ENCODE measurements around the gene FOXP4.

DNA sequence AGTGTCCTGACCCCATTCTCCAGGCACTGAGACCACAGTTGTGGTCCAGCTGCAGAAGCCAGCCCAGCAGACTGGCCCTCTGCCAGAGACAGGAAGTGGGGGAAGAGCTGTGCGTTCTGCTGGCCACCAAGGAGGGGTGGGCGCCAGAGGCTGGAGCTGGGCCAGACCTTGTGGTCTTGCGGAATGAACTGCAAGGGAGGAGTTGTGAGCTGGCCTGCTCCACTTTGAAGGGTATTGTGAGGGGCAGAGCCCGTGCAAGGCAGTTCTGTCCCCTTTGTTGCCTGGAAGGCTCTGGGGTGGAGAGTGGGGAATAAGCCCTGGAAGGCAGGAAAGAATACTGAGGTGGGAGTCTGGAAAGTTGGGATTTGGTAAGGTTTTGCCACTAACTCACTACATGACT lies 88.5 kb downstream of the FOXP4 start:
- TF ChIP-seq, protein P1, sequence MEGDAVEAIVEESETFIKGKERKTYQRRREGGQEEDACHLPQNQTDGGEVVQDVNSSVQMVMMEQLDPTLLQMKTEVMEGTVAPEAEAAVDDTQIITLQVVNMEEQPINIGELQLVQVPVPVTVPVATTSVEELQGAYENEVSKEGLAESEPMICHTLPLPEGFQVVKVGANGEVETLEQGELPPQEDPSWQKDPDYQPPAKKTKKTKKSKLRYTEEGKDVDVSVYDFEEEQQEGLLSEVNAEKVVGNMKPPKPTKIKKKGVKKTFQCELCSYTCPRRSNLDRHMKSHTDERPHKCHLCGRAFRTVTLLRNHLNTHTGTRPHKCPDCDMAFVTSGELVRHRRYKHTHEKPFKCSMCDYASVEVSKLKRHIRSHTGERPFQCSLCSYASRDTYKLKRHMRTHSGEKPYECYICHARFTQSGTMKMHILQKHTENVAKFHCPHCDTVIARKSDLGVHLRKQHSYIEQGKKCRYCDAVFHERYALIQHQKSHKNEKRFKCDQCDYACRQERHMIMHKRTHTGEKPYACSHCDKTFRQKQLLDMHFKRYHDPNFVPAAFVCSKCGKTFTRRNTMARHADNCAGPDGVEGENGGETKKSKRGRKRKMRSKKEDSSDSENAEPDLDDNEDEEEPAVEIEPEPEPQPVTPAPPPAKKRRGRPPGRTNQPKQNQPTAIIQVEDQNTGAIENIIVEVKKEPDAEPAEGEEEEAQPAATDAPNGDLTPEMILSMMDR (conservative IDR thresholded peaks at IDR 0.05 in 1 of 2, IDR thresholded peaks at IDR 0.05 in 1 of 2; ENCODE audit: low read depth in 1 of 2, low read length in 2 of 2), result no peak
- no peak for TF ChIP-seq EZH2 (IDR thresholded peaks at IDR 0.05; ENCODE audit: low read length, missing control alignments)

All from fibroblast of lung (primary cell).